ELF-1 (cell line): ENCODE data around the gene APOBEC3H.

ENCODE experiments used
- DNase-seq: peaks from one replicate; pipeline ENCODE4 v3.0.0-alpha.2; 2016; ENCODE audit warnings: low read depth, low spot score

APOBEC3H gene

GRCh38 chr22:39110631-39111561, 13.9 kb downstream of the APOBEC3H start:
- DNase-seq = peak; percentile 74

DNA sequence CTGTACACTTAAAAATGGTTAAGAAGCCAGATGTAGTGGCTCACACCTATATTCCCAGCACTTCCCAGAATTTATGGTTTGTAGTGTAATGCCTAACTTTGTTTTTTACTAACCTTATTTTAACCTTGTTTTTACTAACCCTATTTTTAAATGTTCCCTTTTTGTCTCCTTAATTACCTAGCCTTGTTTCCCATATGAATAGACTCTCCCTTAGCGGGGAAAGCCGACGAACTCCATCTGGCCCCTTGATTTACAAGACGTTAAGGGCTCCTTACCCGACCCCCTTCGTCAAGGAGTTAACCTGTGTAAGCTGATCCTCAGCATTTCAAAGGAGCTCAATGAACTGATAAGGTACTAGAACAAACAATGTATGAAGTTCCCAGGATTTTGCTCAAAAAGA, 17.1 kb downstream of the APOBEC3H start:
- DNase-seq = peak; percentile 51

DNA sequence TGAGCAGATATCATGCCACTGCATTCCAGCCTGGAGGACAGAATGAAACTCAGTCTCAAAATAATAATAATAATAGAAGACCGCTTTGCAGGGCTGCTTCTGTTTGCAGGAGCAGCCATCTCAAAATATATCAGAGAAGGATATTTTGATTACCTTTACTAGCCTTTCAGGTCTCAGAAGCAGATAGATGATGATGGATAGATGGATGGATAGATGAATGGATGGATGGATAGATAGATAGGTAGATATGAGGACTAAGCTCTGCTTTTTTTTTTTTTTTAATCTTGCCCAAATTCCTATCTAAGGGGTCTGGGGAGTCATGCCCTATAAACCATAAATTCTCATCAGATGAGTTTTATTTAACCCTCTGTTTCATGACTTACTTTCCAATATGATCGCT, 18.5 kb downstream of the APOBEC3H start:
- DNase-seq = no peak

- no peak for DNase-seq
These were observed 19.1 kb downstream of the APOBEC3H start for GRCh38 chr22:39115977-39116621.

DNA sequence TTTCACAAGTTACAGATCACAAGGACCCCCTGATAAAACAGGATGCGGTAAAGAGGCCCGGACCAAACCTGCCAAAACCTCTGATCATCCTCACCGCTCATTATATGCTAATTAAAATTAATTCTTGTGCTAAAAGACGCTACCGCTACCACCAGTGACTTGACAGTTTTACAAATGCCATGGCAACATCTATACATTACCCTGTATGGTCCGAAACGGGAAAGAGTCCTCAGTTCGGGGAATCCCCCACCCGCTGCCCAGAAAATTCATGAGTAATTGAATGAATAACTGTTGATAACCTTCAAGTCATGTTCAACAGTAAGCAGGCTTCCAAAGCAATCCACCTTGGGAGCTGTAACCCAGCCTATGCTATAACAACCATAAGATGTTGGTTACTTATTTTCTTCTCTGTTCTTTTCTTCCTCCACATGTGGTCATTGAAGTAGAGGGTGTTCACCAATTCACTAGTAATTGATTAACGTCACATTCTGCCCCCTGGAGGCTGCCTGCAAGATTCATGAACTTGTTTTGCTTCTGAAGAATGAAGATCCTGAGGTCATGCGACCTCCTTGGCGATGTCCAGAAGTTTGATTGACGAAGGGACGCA, 20.6 kb downstream of the APOBEC3H start:
- no peak for DNase-seq

- DNase-seq = no peak
These were observed 23.9 kb downstream of the APOBEC3H start for GRCh38 chr22:39120983-39121382.

GRCh38 chr22:39122772-39123470, 25.9 kb downstream of the APOBEC3H start:
- no peak for DNase-seq

DNA sequence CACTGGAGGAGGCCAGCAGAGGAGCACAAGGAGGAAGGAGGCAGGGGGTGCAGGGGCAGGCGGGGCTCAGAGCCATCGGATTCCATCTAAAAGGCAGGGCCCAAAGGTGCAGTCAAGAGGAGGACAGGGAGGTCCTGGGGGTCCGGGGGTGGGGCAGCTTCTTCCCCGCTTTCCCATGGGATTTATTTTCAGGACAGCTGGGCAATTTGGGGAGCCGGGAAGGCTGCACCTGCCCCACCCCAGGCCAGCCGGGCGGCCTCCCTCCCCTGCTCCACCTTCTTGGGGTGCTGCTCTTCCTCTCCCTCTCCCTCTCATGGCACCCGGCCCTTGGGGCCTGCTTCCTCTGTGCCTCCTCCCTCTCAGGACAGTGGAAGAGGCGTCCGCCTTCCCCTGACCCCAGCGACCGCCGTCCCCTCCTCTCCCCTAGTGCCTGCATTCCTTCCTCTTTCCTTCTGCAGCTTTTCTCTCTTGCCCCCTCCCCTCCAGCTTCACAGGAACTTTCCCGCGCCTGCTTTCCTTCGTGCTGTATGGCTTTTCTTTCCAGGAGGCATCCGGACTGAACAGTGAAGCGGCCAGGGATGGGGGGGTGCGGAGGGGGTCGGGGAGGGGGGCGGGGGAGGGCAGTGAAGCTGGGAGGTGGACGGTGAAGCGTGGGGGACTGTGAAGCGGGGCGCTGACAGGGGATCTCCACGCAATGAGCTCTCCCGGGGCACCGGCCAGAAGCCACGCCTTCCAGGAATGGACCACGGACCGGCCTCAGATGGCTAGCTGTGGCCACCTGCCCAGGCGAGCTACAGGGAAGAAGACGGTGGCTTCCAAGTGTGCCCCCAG, 26.9 kb downstream of the APOBEC3H start:
- no peak for DNase-seq

- no peak for DNase-seq
These were observed 28.6 kb downstream of the APOBEC3H start for GRCh38 chr22:39125622-39126021.

GRCh38 chr22:39128508-39128907, 31.5 kb downstream of the APOBEC3H start:
- no peak for DNase-seq

- no peak for DNase-seq
These were observed 32.0 kb downstream of the APOBEC3H start for GRCh38 chr22:39129081-39129480.

- no peak for DNase-seq
These were observed 32.7 kb downstream of the APOBEC3H start for GRCh38 chr22:39129746-39130145.

GRCh38 chr22:39130152-39130704, 33.2 kb downstream of the APOBEC3H start:
- no peak for DNase-seq

- DNase-seq = peak; percentile 53
These were observed 34.1 kb downstream of the APOBEC3H start for GRCh38 chr22:39130892-39131855.

GRCh38 chr22:39132281-39132680, 35.2 kb downstream of the APOBEC3H start:
- no peak for DNase-seq

DNA sequence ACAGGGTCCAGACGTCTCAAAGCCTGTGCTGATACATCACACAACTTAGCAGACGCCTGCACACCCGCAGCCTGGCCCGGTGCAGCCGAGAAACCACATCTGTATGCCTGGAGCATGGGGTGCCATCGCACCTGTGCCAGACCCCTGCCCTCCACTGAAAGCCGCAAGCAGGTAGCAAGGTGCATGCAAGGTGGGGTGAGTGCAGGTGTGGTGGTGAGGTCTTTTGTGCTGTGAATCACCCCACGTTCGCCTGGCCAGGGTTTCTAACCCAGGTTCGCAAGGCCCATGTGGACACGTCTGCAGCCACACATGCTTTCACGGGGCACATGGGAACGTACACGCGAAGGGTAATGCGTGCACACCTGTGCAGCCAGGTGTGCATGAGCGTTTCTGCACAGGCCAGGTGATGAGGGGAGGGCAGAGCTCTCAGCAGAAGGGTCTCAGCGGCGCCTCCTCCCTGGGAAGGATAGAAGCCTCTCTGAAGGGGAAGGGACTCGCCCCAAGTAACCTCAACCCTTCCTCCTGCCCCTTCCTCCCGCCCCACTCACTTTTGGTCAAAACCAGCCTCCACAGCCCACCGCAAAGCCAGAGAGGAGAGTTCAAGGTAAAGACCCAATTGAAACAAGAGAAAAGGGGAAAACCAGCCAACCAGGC, 36.0 kb downstream of the APOBEC3H start:
- no peak for DNase-seq

GRCh38 chr22:39133871-39134270, 36.8 kb downstream of the APOBEC3H start:
- no peak for DNase-seq

- DNase-seq = no peak
These were observed 37.5 kb downstream of the APOBEC3H start for GRCh38 chr22:39134366-39135091.
